IMR-90 (cell line): ENCODE data around the gene CCNQ. TPM values are rescaled to one million over a fixed set of nuclear protein-coding genes. Genes with fewer than 3 reads are reported as not detected.

Source experiments
- ATAC-seq: fragments of 200-7000 bp; cut with Tn5 transposase; 2 replicates; pipeline ENCODE4 v1.9.1; 2020; ENCODE audit warnings: low read depth, mild to moderate bottlenecking, moderate library complexity
- BruUV-seq: library from RNA; stranded (reverse); fragments of 400-500 nt; replicated peaks from 2 replicates; lab custom pipeline; 2021; lab: Mats Ljungman, UMichigan
- CTCF ChIA-PET: fragments of 300-600 bp; formaldehyde crosslinking; extraction: SDS; loops from one replicate; lab custom pipeline; 2021; ENCODE audit warnings: antibody characterized with exemption; lab: Yijun Ruan, JAX
- POLR2A ChIA-PET: fragments of 300-600 bp; sonication (Branson Sonifier 250); formaldehyde crosslinking; loops from one replicate; lab custom pipeline; 2022; ENCODE audit warnings: antibody characterized with exemption; ENCODE audit not compliant: unreplicated experiment; lab: Charles Lee
- DNase-seq: peaks from one replicate; pipeline ENCODE4 v3.0.0; 2013
- H2AFZ ChIP-seq: replicated peaks from 2 replicates; pipeline ENCODE3; 2013; ENCODE audit warnings: low read length, mild to moderate bottlenecking; ENCODE audit not compliant: poor library complexity
- H2AK5ac ChIP-seq: 2 replicates; pipeline ENCODE4 v1.6.1; 2013; ENCODE audit warnings: low read depth, low read length, inconsistent platforms
- H2AK9ac ChIP-seq: replicated peaks from 2 replicates; pipeline ENCODE3; 2013; ENCODE audit warnings: mild to moderate bottlenecking, low read depth, low read length, moderate library complexity; ENCODE audit not compliant: poor library complexity
- H2BK120ac ChIP-seq: 2 replicates; pipeline ENCODE4 v1.6.1; 2013; ENCODE audit warnings: low read depth, low read length, inconsistent platforms
- H2BK15ac ChIP-seq: 3 replicates; pipeline ENCODE4 v1.6.1; 2013; ENCODE audit warnings: low read depth, low read length, inconsistent platforms
- H2BK20ac ChIP-seq: 2 replicates; pipeline ENCODE4 v1.6.1; 2013; ENCODE audit warnings: low read depth, mild to moderate bottlenecking, inconsistent platforms, low read length, moderate library complexity
- H2BK5ac ChIP-seq: 2 replicates; pipeline ENCODE4 v1.6.1; 2013; ENCODE audit warnings: mild to moderate bottlenecking, low read depth, low read length, inconsistent platforms; ENCODE audit not compliant: poor library complexity, severe bottlenecking
- H3K14ac ChIP-seq: replicated peaks from 2 replicates; pipeline ENCODE4 v1.6.1; 2013; ENCODE audit warnings: low read depth, low read length, inconsistent platforms
- H3K18ac ChIP-seq: 2 replicates; pipeline ENCODE4 v1.6.1; 2013; ENCODE audit warnings: low read depth, low read length, control low read depth
- H3K23ac ChIP-seq: 2 replicates; pipeline ENCODE4 v1.6.1; 2013; ENCODE audit warnings: low read depth, low read length, inconsistent platforms
- H3K27ac ChIP-seq: 2 replicates; pipeline ENCODE4 v1.5.1; 2013; ENCODE audit warnings: mild to moderate bottlenecking, control low read depth, low read length; ENCODE audit not compliant: insufficient read depth
- H3K27me3 ChIP-seq: 2 replicates; pipeline ENCODE4 v1.6.1; 2013; ENCODE audit warnings: low read length; ENCODE audit not compliant: control insufficient read depth, insufficient read depth
- H3K36me3 ChIP-seq: 2 replicates; pipeline ENCODE4 v1.6.1; 2013; ENCODE audit warnings: low read length, mixed read lengths; ENCODE audit not compliant: control insufficient read depth, insufficient read depth
- H3K4ac ChIP-seq: 2 replicates; pipeline ENCODE4 v1.6.1; 2013; ENCODE audit warnings: low read depth, low read length, inconsistent platforms
- H3K4me1 ChIP-seq: 2 replicates; pipeline ENCODE4 v1.6.1; 2013; ENCODE audit warnings: low read length, mixed read lengths; ENCODE audit not compliant: control insufficient read depth, insufficient read depth
- H3K4me2 ChIP-seq: 2 replicates; pipeline ENCODE4 v1.6.1; 2013; ENCODE audit warnings: low read depth, mild to moderate bottlenecking, control low read depth, low read length, moderate library complexity
- H3K4me3 ChIP-seq: 2 replicates; pipeline ENCODE4 v1.5.1; 2013; ENCODE audit warnings: low read depth, mild to moderate bottlenecking, control low read depth, low read length, moderate library complexity; ENCODE audit not compliant: insufficient read depth
- H3K56ac ChIP-seq: 2 replicates; pipeline ENCODE4 v1.6.1; 2013; ENCODE audit warnings: low read length, inconsistent platforms; ENCODE audit not compliant: insufficient read depth; ENCODE audit errors: extremely low read depth
- H3K79me1 ChIP-seq, 2 experiments: 2 replicates each; pipeline ENCODE4 v1.6.1; 2013; ENCODE audit warnings: low read length in 2 of 2, inconsistent platforms in 1 of 2, low read depth in 1 of 2
- H3K9ac ChIP-seq: 2 replicates; pipeline ENCODE4 v1.6.1; 2013; ENCODE audit warnings: low read depth, low read length, control low read depth
- H3K9me1 ChIP-seq: 2 replicates; pipeline ENCODE4 v1.6.1; 2013; ENCODE audit warnings: low read length, inconsistent platforms; ENCODE audit not compliant: insufficient read depth
- H3K9me3 ChIP-seq: 2 replicates; pipeline ENCODE4 v1.6.1; 2013; ENCODE audit warnings: low read length; ENCODE audit not compliant: control insufficient read depth, insufficient read depth
- H4K20me1 ChIP-seq: 2 replicates; pipeline ENCODE4 v1.6.1; 2013; ENCODE audit warnings: low read length, inconsistent platforms; ENCODE audit not compliant: insufficient read depth
- H4K5ac ChIP-seq: 2 replicates; pipeline ENCODE4 v1.6.1; 2013; ENCODE audit warnings: mild to moderate bottlenecking, low read depth, low read length, control low read depth
- H4K8ac ChIP-seq, 2 experiments: 2 replicates each; pipeline ENCODE4 v1.6.1; 2013; ENCODE audit warnings: low read depth in 2 of 2, low read length in 2 of 2, control low read depth in 1 of 2, inconsistent platforms in 1 of 2
- H4K91ac ChIP-seq: 2 replicates; pipeline ENCODE4 v1.6.1; 2013; ENCODE audit warnings: low read depth, low read length, inconsistent platforms; ENCODE audit not compliant: insufficient read depth
- BHLHE40 ChIP-seq: fragments of 150-350 bp; IDR thresholded peaks from 2 replicates; pipeline ENCODE4 v1.6.1; 2016; ENCODE audit warnings: mild to moderate bottlenecking, low read depth, low read length
- CEBPB ChIP-seq: IDR thresholded peaks from 2 replicates; pipeline ENCODE4 v1.6.1; 2012; ENCODE audit warnings: low read depth, low read length, improper control_type of control experiment
- CTCF ChIP-seq: conservative IDR thresholded peaks from 2 replicates; pipeline ENCODE4 v1.5.1; 2012; ENCODE audit warnings: mild to moderate bottlenecking, low read depth, low read length, improper control_type of control experiment
- ELK1 ChIP-seq: fragments of 150-350 bp; IDR thresholded peaks from 2 replicates; pipeline ENCODE4 v1.6.1; 2016; ENCODE audit warnings: low read depth, mild to moderate bottlenecking, low read length, moderate library complexity, borderline replicate concordance
- FOS ChIP-seq: fragments of 150-350 bp; IDR thresholded peaks from 2 replicates; pipeline ENCODE4 v1.6.1; 2016; ENCODE audit warnings: low read depth, low read length
- MAFK ChIP-seq: IDR thresholded peaks from 2 replicates; pipeline ENCODE4 v1.6.1; 2012; ENCODE audit warnings: low read depth, low read length, improper control_type of control experiment
- MAZ ChIP-seq: IDR thresholded peaks from 2 replicates; pipeline ENCODE4 v1.6.1; 2012; ENCODE audit warnings: low read depth, mild to moderate bottlenecking, low read length, improper control_type of control experiment, moderate library complexity, borderline replicate concordance
- MXI1 ChIP-seq: IDR thresholded peaks from 2 replicates; pipeline ENCODE4 v1.6.1; 2012; ENCODE audit warnings: low read depth, mild to moderate bottlenecking, low read length, moderate library complexity, borderline replicate concordance
- NFE2L2 ChIP-seq: fragments of 150-350 bp; IDR thresholded peaks from 2 replicates; pipeline ENCODE4 v1.6.1; 2016; ENCODE audit warnings: low read depth, mild to moderate bottlenecking, low read length
- POLR2A ChIP-seq: IDR thresholded peaks from 2 replicates; pipeline ENCODE4 v1.6.1; 2012; ENCODE audit warnings: mild to moderate bottlenecking, low read depth, low read length
- RCOR1 ChIP-seq: IDR thresholded peaks from 2 replicates; pipeline ENCODE4 v1.6.1; 2012; ENCODE audit warnings: mild to moderate bottlenecking, low read length, improper control_type of control experiment; ENCODE audit not compliant: insufficient replicate concordance
- RFX5 ChIP-seq: IDR thresholded peaks from 2 replicates; pipeline ENCODE4 v1.8.0; 2012; ENCODE audit warnings: low read depth, mild to moderate bottlenecking, low read length, moderate library complexity
- USF2 ChIP-seq: fragments of 150-350 bp; IDR thresholded peaks from 2 replicates; pipeline ENCODE4 v1.6.1; 2017; ENCODE audit warnings: mild to moderate bottlenecking, antibody characterized with exemption, low read length, low read depth
- WGBS, 2 experiments: methylation state at CpG; one replicate each; pipeline versions ENCODE4 v1.1.5 to v1.1.7; 2013; ENCODE audit warnings: missing lambda C conversion rate in 2 of 2; ENCODE audit not compliant: insufficient read length in 1 of 2; ENCODE audit errors: extremely low coverage in 2 of 2; 5-methylcytosine and 5-hydroxymethylcytosine counted together
- dilution Hi-C: fragments of 300-500 bp; cut with HindIII; formaldehyde crosslinking; loops from one replicate; pipeline ENCODE4 v1.14.3; 2018; ENCODE audit warnings: low sequenced_read_pairs; ENCODE audit not compliant: unreplicated experiment
- in situ Hi-C: fragments of 300-500 bp; cut with MboI; formaldehyde crosslinking; loops from 3 replicates; pipeline ENCODE4 v1.14.3; 2019; ENCODE audit warnings: low sequenced_read_pairs, inconsistent platforms, mixed read lengths
- intact Hi-C: fragments of 100-400 bp; cut with micrococcal nuclease; formaldehyde crosslinking; loops from 2 replicates; pipeline ENCODE4 v1.10.0; 2022
- polyA plus RNA-seq, 3 experiments: library from polyadenylated mRNA; depleted of rRNA; stranded (reverse); fragments of >200 nt; gene quantifications; 2 replicates each; pipeline ENCODE4 v1.2.3, GENCODE V29; 2012; ENCODE audit warnings: low replicate concordance in 1 of 3
- total RNA-seq: library from RNA; depleted of rRNA; stranded (reverse); fragments of >200 nt; gene quantifications from 2 replicates; pipeline ENCODE4 v1.2.3, GENCODE V29; 2012

Gene CCNQ
- total and polyA plus RNA-seq, 2 of the 4 experiments (the other 2 are of a cell fraction): 27.6 to 35.2 TPM

GRCh38 chrX:153626025-153626633, 27.2 kb upstream of the CCNQ start:
- in situ Hi-C loops: no loop called here
- Histone ChIP-seq H2AK9ac (no peak overlapping the region), H3K23ac (no peak overlapping the region), H3K9me3 (no peaks in the 10 kb centered on the region; the same call in 1 of the 2 replicates), H3K4me2 (no peak overlapping the region), H3K79me1 (no peaks in the 10 kb centered on the region), H2BK120ac (no peak overlapping the region), H3K18ac (no peak overlapping the region), H2BK15ac (no peak overlapping the region), H4K5ac (no peak overlapping the region), H3K4me3 (no peak overlapping the region), H3K4me1 (no peaks in the 10 kb centered on the region), H3K36me3 (no peaks in the 10 kb centered on the region), H2AK5ac (no peak overlapping the region), H3K4ac (no peak overlapping the region), H4K91ac (no peak overlapping the region), H2BK20ac (no peak overlapping the region), H2AFZ (no peak overlapping the region), H3K56ac (no peak overlapping the region), H4K8ac (no peak overlapping the region), H3K9me1 (no peaks in the 10 kb centered on the region), H4K20me1 (no peaks in the 10 kb centered on the region), H3K14ac (no peak overlapping the region), H2BK5ac (no peak overlapping the region), H3K9ac (no peak overlapping the region), H3K27ac (no peak overlapping the region), H3K27me3 (peaks cover 23% of the 10 kb centered on the region)
- ChIA-PET CTCF (no interaction called here), POLR2A (no interaction called here)
- DNase-seq: no peak
- TF ChIP-seq USF2 (no peak), MAFK (no peak), FOS (no peak), CTCF (no peak), MXI1 (no peak), RFX5 (no peak), POLR2A (no peak), CEBPB (no peak), BHLHE40 (no peak), ELK1 (no peak), MAZ (no peak), NFE2L2 (no peak), RCOR1 (no peak)
- 68% methylated on average over 8 of the region's 16 CpGs; no CpG with 5 or more reads in 1 of the 2 experiments for WGBS, 2 experiments
- no TSS peak for BruUV-seq
- no peak for ATAC-seq
- dilution Hi-C loops: no loop called here
- intact Hi-C loops: no loop called here
